WTC11 (cell line): Measurements from ENCODE around the gene SLC9A9.

Experiments used
- CREB1 ChIP-seq: sonication (generic); formaldehyde crosslinking; IDR thresholded peaks from 2 replicates; pipeline ENCODE4 v1.8.0; 2023; ENCODE audit warnings: mild to moderate bottlenecking, missing genetic modification reagents
- E2F4 ChIP-seq: sonication (generic); formaldehyde crosslinking; IDR thresholded peaks from 2 replicates; pipeline ENCODE4 v1.8.1; 2022; ENCODE audit warnings: low read depth, mild to moderate bottlenecking, moderate library complexity, missing genetic modification reagents, borderline replicate concordance
- TEAD4 ChIP-seq: sonication (generic); formaldehyde crosslinking; IDR thresholded peaks from 2 replicates; pipeline ENCODE4 v1.8.0; 2022; ENCODE audit warnings: mild to moderate bottlenecking, missing genetic modification reagents
- ZNF263 ChIP-seq: sonication (generic); formaldehyde crosslinking; IDR thresholded peaks from 2 replicates; pipeline ENCODE4 v1.8.1; 2022; ENCODE audit warnings: low read depth, mild to moderate bottlenecking, moderate library complexity, missing genetic modification reagents
- TF ChIP-seq, protein P1 (sequence below): fragments of 200-600 bp; IDR thresholded peaks from 2 replicates; pipeline ENCODE4 v1.8.0; 2022; ENCODE audit warnings: antibody characterized with exemption

DNA sequence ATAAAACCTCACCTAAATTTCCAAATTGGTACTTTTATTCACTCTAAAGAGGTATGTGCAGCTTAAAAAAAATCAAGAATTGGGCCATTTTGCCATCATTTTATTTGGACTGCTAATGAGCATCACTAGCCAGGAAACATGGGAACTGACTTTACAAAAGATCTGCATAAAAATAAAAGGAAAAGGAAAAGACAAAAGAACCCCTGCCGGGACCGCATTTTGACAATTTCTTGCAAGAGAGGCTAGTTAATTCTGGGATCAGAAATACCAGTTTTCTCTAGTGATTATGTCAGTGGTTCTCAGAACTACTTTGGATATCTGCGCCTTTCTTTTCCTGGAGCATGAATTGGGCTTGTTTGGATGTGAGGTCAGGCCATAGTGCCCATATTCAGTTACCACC is 439.5 kb downstream of the SLC9A9 start:
- no peak for TF ChIP-seq TEAD4
- TF ChIP-seq, protein P1, sequence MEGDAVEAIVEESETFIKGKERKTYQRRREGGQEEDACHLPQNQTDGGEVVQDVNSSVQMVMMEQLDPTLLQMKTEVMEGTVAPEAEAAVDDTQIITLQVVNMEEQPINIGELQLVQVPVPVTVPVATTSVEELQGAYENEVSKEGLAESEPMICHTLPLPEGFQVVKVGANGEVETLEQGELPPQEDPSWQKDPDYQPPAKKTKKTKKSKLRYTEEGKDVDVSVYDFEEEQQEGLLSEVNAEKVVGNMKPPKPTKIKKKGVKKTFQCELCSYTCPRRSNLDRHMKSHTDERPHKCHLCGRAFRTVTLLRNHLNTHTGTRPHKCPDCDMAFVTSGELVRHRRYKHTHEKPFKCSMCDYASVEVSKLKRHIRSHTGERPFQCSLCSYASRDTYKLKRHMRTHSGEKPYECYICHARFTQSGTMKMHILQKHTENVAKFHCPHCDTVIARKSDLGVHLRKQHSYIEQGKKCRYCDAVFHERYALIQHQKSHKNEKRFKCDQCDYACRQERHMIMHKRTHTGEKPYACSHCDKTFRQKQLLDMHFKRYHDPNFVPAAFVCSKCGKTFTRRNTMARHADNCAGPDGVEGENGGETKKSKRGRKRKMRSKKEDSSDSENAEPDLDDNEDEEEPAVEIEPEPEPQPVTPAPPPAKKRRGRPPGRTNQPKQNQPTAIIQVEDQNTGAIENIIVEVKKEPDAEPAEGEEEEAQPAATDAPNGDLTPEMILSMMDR: no peak
- no peak for TF ChIP-seq ZNF263 (CRISPR knock-in tag)
- TF ChIP-seq CREB1 (CRISPR knock-in tag): no peak
- TF ChIP-seq E2F4 (CRISPR knock-in tag): no peak
